Adipocyte (in vitro differentiated cells): ENCODE data around the gene SGCE.

ENCODE experiments used
- DNase-seq: peaks from one replicate; pipeline ENCODE4 v3.0.0-alpha.2; 2015; ENCODE audit warnings: low read depth
- H3K27me3 ChIP-seq: replicated peaks from 2 replicates; pipeline ENCODE4 v1.7.0; 2013; ENCODE audit warnings: mild to moderate bottlenecking, low read length, moderate library complexity; ENCODE audit not compliant: control insufficient read depth, insufficient read depth
- H3K36me3 ChIP-seq: 2 replicates; pipeline ENCODE4 v1.7.0; 2013; ENCODE audit warnings: low read length, mild to moderate bottlenecking, moderate library complexity; ENCODE audit not compliant: control insufficient read depth, insufficient read depth, severe bottlenecking
- H3K4me1 ChIP-seq: 2 replicates; pipeline ENCODE4 v1.7.0; 2013; ENCODE audit warnings: mild to moderate bottlenecking, low read length, moderate library complexity; ENCODE audit not compliant: control insufficient read depth, insufficient read depth
- H3K4me3 ChIP-seq: 2 replicates; pipeline ENCODE4 v1.7.0; 2013; ENCODE audit warnings: mild to moderate bottlenecking, low read length, moderate library complexity
- H3K9ac ChIP-seq: 2 replicates; pipeline ENCODE4 v1.7.0; 2013; ENCODE audit warnings: mild to moderate bottlenecking, low read length, moderate library complexity
- H3K9me3 ChIP-seq: 2 replicates; pipeline ENCODE4 v1.7.0; 2013; ENCODE audit warnings: mild to moderate bottlenecking, low read length, moderate library complexity; ENCODE audit not compliant: control insufficient read depth

SGCE gene

DNA sequence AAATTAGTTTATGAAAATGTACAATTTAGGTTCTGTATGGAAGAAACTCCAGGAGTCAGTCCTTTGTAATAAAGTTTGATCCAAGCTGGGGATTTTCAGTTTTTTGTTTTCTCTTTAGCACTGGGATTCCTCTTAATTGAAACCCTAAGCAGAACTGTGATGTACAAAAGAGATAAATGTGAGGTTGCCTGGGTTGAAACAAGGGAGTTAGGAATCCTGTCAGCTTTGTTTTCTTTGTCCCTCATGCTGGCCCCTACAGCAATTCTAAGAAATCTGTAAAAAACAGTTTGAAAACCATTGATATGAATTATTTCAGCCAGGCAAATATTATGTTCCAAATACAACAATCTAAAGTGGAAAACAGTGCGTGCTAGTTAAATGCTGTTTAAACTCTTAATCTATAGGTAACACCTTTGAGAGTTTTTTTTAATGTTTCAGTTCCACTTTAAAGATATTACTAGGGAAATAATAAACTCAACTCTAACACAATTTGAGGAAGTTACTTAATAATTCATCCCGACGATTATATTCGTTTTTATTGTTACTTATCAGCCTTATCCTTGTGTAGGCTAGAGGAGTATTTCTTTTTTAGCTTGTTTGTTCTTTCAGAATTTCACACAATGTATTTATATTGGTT, 65.3 kb downstream of the SGCE start:
- Histone ChIP-seq H3K4me3 (no peak overlapping the region), H3K9ac (no peak overlapping the region), H3K4me1 (no peaks in the 10 kb centered on the region), H3K27me3 (no peaks in the 10 kb centered on the region), H3K9me3 (no peaks in the 10 kb centered on the region), H3K36me3 (peaks cover 11% of the 10 kb centered on the region)
- DNase-seq = no peak

DNA sequence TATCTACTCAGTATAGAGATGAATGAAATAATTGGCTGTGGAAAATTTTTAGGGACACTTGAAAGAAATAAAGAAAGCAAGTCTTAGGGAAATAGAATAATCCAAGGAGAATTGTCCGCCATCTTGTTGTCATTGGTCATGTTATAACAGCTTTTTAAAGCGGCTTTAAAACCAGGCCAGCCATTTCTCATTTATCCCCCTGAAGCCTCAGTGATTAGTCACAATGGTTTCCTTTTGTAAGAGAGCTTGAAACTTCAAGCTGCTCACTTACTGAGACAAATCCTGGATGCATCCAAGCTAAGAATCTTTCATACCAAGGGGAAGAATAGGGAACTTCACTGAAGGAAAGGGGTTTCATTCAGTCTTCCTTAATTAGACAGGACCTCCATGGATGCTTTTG, 67.9 kb downstream of the SGCE start:
- no peaks in the 10 kb centered on the region for H3K27me3 ChIP-seq
- DNase-seq = no peak
- no peaks in the 10 kb centered on the region for H3K9me3 ChIP-seq
- H3K4me3 ChIP-seq = no peak overlapping the region
- no peak overlapping the region for H3K9ac ChIP-seq
- H3K36me3 ChIP-seq = peaks cover 11% of the 10 kb centered on the region
- H3K4me1 ChIP-seq = peaks cover 9% of the 10 kb centered on the region

DNA sequence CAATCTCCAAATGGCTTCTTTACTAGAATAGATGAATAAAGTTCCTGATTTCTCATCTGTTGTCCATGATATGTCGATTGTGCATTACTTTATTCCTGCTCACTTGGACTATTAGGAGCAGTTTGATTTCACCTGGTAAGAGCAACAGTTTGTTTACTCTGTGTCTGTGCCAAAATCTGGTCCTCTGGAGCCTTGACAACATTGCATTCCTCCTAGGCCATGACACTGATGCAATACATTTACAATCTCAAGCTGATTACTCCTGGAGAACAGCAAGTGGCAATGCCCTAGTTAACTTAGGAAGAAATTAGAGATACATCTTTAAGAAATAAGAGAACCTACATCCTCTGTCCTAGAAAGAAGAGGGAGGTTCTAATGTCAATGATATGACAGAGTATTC, 71.8 kb downstream of the SGCE start:
- H3K4me3 ChIP-seq = no peak overlapping the region
- peak; percentile 48 for DNase-seq
- H3K9me3 ChIP-seq = no peaks in the 10 kb centered on the region
- H3K4me1 ChIP-seq = peaks cover 18% of the 10 kb centered on the region
- no peak overlapping the region for H3K9ac ChIP-seq
- H3K27me3 ChIP-seq = no peaks in the 10 kb centered on the region
- H3K36me3 ChIP-seq = no peaks in the 10 kb centered on the region

DNA sequence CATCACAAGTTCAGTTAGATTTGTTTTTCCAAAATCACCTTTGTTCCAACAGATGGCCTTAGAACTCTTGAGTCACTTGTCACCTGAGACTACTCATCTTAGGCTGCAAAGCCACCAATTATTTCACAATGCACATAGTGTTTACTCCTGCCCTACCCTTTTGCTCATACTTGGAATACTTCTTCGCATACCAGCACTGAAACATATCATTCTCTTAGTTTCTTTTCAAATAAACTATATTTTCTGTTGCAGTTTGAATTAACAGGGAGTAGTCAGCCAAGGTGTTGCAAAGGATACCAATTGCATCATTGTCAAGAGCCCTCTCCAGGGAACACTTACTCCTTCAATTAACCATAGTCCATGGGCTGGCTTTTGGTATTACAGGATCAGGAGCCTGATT, 75.3 kb downstream of the SGCE start:
- H3K27me3 ChIP-seq = no peaks in the 10 kb centered on the region
- DNase-seq = peak; percentile 62
- no peak overlapping the region for H3K4me3 ChIP-seq
- no peaks in the 10 kb centered on the region for H3K36me3 ChIP-seq
- peaks cover 18% of the 10 kb centered on the region for H3K4me1 ChIP-seq
- H3K9me3 ChIP-seq = peaks cover 6% of the 10 kb centered on the region
- H3K9ac ChIP-seq = no peak overlapping the region

DNA sequence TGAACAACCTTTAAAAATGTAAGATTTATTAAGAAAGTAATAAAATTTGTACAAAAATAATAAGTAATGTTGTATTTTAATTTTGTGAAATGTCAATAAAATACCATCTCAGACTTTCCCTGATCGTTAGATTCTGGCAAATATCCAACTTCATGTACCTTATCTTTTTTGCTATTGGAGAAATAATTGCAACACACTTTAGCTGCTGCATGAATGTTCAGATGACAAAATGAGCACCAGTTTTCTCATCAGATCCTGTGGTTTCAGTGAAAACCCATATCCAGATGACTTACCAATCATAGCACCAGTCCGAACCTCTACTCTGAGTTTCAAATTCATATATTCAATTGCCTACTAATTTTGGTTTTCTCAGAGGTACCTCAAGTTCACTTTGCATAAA, 76.5 kb downstream of the SGCE start:
- Histone ChIP-seq H3K27me3 (no peaks in the 10 kb centered on the region), H3K9ac (no peak overlapping the region), H3K36me3 (no peaks in the 10 kb centered on the region), H3K9me3 (peaks cover 15% of the 10 kb centered on the region), H3K4me3 (no peak overlapping the region), H3K4me1 (peaks cover 16% of the 10 kb centered on the region)
- DNase-seq = no peak

DNA sequence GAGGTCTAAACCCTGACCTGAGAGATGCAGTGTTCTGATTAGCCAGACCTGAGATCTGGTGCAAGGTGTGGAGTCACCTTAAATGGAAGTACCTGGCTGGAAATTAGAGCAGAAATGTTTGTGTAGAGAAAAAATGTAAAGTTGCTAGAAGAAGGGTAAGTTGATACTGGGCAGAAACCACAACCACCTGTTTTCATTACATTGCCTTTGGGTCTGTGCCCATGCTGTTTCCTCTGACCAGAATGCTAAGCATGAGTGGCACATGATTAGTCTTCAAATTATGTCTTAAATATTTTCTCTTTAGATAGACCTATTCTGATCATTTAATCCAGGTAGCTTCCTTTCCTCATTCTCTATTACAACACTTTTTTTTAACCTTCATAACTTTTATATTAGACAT, 77.3 kb downstream of the SGCE start:
- Histone ChIP-seq H3K4me1 (peaks cover 8% of the 10 kb centered on the region), H3K4me3 (no peak overlapping the region), H3K9me3 (peaks cover 21% of the 10 kb centered on the region), H3K36me3 (no peaks in the 10 kb centered on the region), H3K9ac (no peak overlapping the region), H3K27me3 (no peaks in the 10 kb centered on the region)
- no peak for DNase-seq

DNA sequence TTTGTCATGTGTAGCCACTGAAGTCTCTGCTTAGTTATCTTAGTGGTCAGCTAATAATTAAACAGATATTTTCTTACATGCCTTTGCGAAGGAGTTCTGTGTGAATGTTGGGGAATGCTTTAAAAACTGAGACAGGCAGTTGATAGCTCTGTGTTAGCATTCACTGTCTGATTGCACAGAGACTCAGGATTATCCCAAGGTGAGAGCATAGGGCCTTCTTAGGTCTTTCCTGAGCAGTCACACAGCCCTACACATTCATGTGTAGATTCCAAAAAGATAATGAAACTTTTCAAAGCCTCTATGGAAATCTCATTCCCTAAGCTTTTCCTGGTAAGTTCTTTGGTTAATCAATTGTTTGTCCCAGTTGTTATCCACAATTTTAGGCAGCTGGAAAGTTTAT, 78.6 kb downstream of the SGCE start:
- H3K9ac ChIP-seq = no peak overlapping the region
- peaks cover 28% of the 10 kb centered on the region for H3K9me3 ChIP-seq
- no peak overlapping the region for H3K4me3 ChIP-seq
- no peaks in the 10 kb centered on the region for H3K36me3 ChIP-seq
- H3K27me3 ChIP-seq = no peaks in the 10 kb centered on the region
- H3K4me1 ChIP-seq = peaks cover 8% of the 10 kb centered on the region
- DNase-seq = no peak

DNA sequence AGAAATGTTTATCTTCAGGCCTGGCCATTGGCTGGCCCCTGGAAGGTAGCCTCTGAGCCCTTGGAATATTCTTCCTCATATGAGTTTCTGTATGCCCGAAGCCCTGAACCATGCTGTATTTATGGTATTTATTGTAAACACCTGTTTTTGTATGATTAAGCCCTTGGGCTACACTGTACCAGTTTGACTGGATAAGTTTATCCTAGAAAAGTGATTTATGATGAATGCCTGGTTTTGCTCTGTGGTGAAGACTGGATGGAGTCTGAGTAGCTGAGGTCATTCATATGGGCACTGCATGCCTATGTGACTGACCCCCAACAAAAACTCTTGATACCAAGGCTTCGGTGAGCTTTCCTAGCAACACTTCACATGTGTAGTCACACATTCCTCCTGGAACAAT, 79.6 kb downstream of the SGCE start:
- Histone ChIP-seq H3K4me1 (peaks cover 8% of the 10 kb centered on the region), H3K36me3 (no peaks in the 10 kb centered on the region), H3K4me3 (no peak overlapping the region), H3K27me3 (no peaks in the 10 kb centered on the region), H3K9ac (no peak overlapping the region), H3K9me3 (peaks cover 28% of the 10 kb centered on the region)
- no peak for DNase-seq

DNA sequence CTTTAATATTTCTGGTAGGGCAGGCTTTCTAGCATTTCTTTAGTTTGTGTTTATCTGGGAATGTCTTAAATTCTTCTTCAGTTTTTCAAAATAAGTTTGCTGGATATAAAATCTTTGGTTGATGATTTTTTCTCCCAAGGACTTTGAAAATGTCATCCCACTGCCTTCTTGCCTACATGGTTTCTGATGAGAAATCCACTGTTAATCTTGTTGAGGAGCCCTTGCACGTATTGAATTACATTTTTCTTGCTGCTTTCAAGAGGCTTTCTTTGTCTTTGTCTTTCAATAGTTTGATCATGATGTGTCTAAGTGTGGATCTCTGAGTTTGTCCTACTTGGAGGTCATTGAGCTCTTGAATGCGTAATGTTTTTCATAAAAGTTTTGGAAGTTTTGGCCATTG, 80.3 kb downstream of the SGCE start:
- Histone ChIP-seq H3K9me3 (peaks cover 28% of the 10 kb centered on the region), H3K36me3 (no peaks in the 10 kb centered on the region), H3K9ac (no peak overlapping the region), H3K4me3 (peak overlapping the region; percentile 56), H3K27me3 (no peaks in the 10 kb centered on the region), H3K4me1 (peaks cover 3% of the 10 kb centered on the region)
- no peak for DNase-seq

DNA sequence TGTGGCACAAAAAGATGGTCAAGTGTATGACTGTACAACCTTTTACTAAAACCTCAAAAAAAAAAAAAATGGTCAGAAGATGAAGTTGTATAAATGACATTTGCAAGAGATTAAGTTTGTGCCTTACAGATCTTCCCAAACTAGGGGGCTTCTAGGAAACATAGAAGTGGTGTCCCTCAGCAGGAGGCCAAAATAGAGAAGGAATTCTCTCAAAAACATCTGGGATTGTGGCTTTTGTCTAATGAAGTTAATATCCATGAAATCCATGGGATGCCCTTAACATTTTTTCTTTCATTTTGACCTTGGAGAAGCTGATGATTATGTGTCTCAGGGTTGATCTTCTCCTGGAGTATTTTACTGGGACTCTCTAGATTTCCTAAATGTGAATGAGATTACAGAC, 84.1 kb downstream of the SGCE start:
- Histone ChIP-seq H3K9ac (no peak overlapping the region), H3K27me3 (no peaks in the 10 kb centered on the region), H3K36me3 (no peaks in the 10 kb centered on the region), H3K9me3 (peaks cover 28% of the 10 kb centered on the region), H3K4me3 (no peak overlapping the region), H3K4me1 (no peaks in the 10 kb centered on the region)
- no peak for DNase-seq

DNA sequence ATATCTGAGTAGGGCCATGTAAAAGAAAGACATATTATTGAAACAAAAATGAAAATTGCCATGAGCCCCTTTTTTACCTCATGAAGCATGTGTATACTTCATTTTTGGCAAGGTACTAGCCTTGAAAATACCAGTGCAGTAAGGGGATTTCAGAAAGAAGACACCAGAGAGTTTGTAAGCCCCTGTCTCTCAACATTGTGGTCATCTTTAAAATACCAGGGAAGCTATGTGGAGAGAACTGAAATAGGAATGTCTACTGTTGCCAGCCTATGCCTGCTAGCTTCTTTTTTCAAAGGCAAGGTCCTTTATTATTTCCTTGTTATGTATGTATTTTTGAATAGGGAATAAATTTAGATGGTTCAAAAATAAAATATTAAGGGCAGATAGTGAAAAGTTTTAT, 88.5 kb downstream of the SGCE start:
- Histone ChIP-seq H3K36me3 (no peaks in the 10 kb centered on the region), H3K4me3 (no peak overlapping the region), H3K9me3 (no peaks in the 10 kb centered on the region), H3K4me1 (no peaks in the 10 kb centered on the region), H3K27me3 (no peaks in the 10 kb centered on the region), H3K9ac (no peak overlapping the region)
- DNase-seq = no peak

DNA sequence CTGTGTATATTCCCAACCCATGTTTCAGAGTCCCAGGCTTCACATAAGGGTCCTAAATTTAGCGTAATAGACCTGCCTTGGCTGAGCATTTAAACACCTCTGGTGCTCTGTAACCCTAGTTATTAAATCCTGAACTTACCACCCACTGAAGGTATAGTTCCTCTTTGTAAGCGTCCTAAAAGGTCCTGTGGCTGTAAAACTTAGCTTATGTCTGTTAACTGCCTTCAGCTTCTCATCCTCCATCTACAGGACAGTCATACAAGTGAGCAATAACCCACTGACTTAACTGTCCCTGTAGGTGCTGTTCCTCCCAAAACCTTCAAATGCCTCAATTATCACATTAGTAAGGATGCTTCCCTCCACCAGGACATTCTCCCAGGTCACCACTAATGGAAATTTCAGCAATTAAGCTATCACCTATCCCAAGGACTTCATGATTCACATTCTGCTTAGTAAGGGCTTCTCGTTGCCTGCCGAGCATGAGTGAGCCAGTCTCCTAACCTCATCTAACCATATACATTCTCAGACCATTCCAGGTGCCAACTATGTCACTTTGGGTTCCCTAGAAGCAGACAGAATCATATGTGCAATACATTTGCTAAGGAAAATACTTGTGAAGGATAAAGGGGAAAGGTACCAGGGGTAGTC, 90.6 kb downstream of the SGCE start:
- Histone ChIP-seq H3K9me3 (no peaks in the 10 kb centered on the region), H3K9ac (no peak overlapping the region), H3K4me3 (no peak overlapping the region), H3K27me3 (no peaks in the 10 kb centered on the region), H3K4me1 (no peaks in the 10 kb centered on the region), H3K36me3 (no peaks in the 10 kb centered on the region)
- DNase-seq = no peak
